Nephron (organoid): Measurements from ENCODE around the gene LAMB4.

ENCODE experiments used
- H3K27ac Mint-ChIP-seq, 3 experiments: 2 replicates each; pipeline ENCODE4 v1.8.0; 2020; ENCODE audit warnings: mixed read lengths in 3 of 3, mild to moderate bottlenecking in 2 of 3, moderate library complexity in 1 of 3
- H3K27me3 Mint-ChIP-seq: 2 replicates; pipeline ENCODE4 v1.8.0; 2021; ENCODE audit warnings: low read depth, mild to moderate bottlenecking, moderate library complexity, mixed read lengths
- H3K36me3 Mint-ChIP-seq: 2 replicates; pipeline ENCODE4 v1.8.0; 2020; ENCODE audit warnings: low read depth, mixed read lengths
- H3K4me1 Mint-ChIP-seq: 2 replicates; pipeline ENCODE4 v1.8.0; 2020; ENCODE audit warnings: mixed read lengths
- H3K4me3 Mint-ChIP-seq, 3 experiments: 2 replicates each; pipeline ENCODE4 v1.8.0; 2020; ENCODE audit warnings: mild to moderate bottlenecking in 3 of 3, mixed read lengths in 3 of 3, moderate library complexity in 2 of 3
- H3K9me3 Mint-ChIP-seq: 2 replicates; pipeline ENCODE4 v1.8.0; 2020; ENCODE audit warnings: mixed read lengths
- TF ChIP-seq, protein P1 (sequence below), 3 experiments: fragments of 200-600 bp; sonication (generic); IDR thresholded peaks; one replicate each; pipeline ENCODE4 v1.5.0; 2021; ENCODE audit warnings: antibody characterized with exemption in 3 of 3; ENCODE audit not compliant: unreplicated experiment in 3 of 3

LAMB4 gene

DNA sequence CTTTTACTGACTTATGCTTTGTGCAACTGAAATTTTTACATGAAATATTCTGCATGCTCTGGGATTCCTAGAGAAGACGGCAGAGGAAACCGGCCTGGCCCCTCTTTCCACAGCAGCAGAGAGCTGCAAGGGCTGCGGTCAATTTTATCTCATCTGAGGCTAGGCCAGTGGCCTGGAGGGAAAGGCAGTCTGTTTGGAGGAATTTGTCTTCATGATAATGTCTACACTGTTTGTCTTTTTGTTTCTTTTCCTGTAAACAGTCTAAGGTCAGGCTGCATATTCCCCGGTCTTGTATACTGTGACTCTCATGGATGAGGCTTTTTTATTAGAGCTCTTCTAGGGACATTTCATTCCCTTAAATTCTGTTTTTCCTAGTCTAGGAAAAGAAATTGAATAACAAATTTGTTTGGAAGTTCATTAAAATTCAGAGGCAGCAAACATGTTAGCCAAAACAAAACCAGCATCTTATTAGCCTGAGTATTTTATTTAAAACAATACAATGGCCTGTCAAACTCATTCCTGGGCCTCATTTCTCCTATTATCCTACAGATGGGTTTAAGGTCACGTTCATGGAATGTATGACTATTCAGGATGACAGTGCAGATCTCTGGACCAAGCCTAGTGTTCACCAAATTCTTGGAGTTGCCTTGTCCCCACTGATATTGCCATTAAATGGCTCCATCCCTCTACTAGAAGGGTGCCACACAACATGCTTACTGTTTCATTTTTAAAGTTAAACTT is 26.4 kb downstream of the LAMB4 start:
- Mint-ChIP-seq H3K36me3 (no peaks in the 10 kb centered on the region), H3K4me3 (no peak overlapping the region), H3K27ac (no peak overlapping the region), H3K27me3 (no peaks in the 10 kb centered on the region), H3K9me3 (no peaks in the 10 kb centered on the region), H3K4me1 (peaks cover 13% of the 10 kb centered on the region)
- TF ChIP-seq, protein P1, sequence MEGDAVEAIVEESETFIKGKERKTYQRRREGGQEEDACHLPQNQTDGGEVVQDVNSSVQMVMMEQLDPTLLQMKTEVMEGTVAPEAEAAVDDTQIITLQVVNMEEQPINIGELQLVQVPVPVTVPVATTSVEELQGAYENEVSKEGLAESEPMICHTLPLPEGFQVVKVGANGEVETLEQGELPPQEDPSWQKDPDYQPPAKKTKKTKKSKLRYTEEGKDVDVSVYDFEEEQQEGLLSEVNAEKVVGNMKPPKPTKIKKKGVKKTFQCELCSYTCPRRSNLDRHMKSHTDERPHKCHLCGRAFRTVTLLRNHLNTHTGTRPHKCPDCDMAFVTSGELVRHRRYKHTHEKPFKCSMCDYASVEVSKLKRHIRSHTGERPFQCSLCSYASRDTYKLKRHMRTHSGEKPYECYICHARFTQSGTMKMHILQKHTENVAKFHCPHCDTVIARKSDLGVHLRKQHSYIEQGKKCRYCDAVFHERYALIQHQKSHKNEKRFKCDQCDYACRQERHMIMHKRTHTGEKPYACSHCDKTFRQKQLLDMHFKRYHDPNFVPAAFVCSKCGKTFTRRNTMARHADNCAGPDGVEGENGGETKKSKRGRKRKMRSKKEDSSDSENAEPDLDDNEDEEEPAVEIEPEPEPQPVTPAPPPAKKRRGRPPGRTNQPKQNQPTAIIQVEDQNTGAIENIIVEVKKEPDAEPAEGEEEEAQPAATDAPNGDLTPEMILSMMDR (IDR thresholded peaks at IDR 0.05; ENCODE audit: unreplicated experiment in 3 of 3): no peak

DNA sequence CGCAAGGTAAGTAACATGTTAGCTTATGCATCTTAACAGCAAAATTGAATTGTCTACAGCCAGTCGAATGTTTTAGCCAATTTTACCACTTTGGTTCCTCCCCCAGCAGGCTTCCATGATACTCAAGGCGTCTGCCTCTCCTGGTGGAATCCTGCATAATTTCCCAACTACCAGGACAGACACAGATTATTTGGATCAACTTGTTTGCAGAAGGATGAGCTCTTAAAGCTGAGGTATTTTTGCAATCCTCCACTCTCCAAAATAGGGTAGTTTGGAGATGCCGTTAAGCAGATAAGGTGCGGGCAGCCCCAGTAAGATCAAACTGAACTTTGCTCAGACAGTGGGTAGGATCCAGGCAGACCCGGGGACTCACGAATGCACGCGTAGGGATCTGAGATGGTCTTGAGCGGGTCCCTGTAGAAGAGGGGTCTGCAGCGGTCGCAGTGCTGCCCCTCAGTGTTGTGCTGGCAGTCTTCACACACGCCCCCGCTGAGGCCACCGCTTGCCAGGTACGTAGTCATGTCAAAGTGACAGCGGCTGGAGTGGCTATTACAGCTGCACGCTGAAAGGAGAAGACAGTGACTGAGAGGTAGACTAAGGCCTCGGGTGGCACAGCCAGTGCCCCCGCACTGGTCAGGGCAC is 27.4 kb downstream of the LAMB4 start:
- Mint-ChIP-seq H3K36me3 (no peaks in the 10 kb centered on the region), H3K9me3 (no peaks in the 10 kb centered on the region), H3K4me1 (peaks cover 15% of the 10 kb centered on the region), H3K27ac (no peak overlapping the region), H3K4me3 (no peak overlapping the region), H3K27me3 (no peaks in the 10 kb centered on the region)
- TF ChIP-seq, protein P1 (IDR thresholded peaks at IDR 0.05; ENCODE audit: unreplicated experiment in 3 of 3): no peak

DNA sequence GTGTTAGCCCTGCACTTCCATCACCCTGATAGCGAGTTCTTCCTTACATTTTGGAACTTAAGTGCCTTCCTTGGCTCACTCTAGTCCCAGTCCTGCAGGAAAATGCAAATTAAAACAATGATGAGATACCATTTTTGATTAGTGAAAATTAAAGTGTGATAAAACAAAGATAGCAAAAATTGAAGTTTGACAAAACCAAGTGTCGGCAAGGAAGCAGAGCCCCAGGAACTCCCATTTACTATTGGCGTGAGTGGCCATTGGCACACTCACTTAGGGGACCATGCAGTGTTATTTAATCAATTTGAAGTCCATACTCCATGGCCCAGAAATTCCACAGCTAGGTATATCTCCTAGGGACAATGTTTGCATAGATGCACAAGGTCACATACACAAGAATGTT is 28.4 kb downstream of the LAMB4 start:
- no peaks in the 10 kb centered on the region for H3K9me3 Mint-ChIP-seq
- H3K27me3 Mint-ChIP-seq: no peaks in the 10 kb centered on the region
- H3K4me1 Mint-ChIP-seq: peaks cover 15% of the 10 kb centered on the region
- H3K36me3 Mint-ChIP-seq: no peaks in the 10 kb centered on the region
- TF ChIP-seq, protein P1 (IDR thresholded peaks at IDR 0.05; ENCODE audit: unreplicated experiment in 3 of 3): no peak
- no peak overlapping the region for H3K4me3 Mint-ChIP-seq
- H3K27ac Mint-ChIP-seq: no peak overlapping the region

DNA sequence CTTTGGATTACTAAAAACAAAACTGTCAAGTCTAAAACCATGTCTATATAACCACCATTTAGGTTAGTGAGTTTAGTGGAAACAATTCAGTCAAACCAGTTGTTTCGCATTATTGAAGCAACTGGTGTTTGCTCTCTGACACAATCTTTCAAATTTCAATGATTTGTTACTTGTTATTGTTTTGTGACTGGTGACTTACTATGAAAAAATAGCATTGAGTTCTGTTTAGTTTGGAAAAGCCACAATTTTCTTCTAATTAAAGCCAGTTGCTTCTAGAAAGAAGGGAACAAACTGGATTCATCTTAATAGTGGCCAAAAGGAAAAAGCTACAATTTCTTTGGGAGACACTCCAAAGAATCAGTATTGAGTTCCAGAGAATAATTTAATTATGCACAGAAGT is 30.4 kb downstream of the LAMB4 start:
- Mint-ChIP-seq H3K27me3 (no peaks in the 10 kb centered on the region), H3K9me3 (no peaks in the 10 kb centered on the region), H3K4me3 (no peak overlapping the region), H3K36me3 (no peaks in the 10 kb centered on the region), H3K27ac (peak overlapping the region in 2 of 3 experiments; percentile 4 to 5), H3K4me1 (peaks cover 29% of the 10 kb centered on the region)
- TF ChIP-seq, protein P1 (IDR thresholded peaks at IDR 0.05; ENCODE audit: unreplicated experiment in 3 of 3): no peak

DNA sequence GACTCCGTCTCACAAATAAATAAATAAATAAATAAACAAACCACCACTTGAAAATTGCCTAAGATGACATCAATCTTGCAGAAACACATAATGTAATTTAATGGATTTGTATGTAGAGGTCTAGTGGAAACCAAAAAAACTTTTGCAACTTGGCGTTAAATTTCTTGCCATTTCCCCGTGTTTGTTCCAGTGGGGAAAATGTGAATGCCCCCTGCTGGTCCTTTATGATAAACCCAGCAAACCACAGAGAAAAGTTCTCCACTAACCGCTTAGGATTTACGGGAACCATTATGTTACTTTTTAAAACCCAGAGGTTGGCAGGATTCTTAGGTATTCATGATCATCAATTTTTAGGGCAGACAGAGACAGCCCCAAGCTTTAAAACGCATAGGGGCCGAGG is 32.5 kb downstream of the LAMB4 start:
- TF ChIP-seq, protein P1 (IDR thresholded peaks at IDR 0.05; ENCODE audit: unreplicated experiment in 3 of 3): peak in 1 of 3 experiments; percentile 29
- Mint-ChIP-seq H3K4me3 (no peak overlapping the region), H3K27ac (no peak overlapping the region), H3K9me3 (no peaks in the 10 kb centered on the region), H3K27me3 (no peaks in the 10 kb centered on the region), H3K36me3 (no peaks in the 10 kb centered on the region), H3K4me1 (peaks cover 40% of the 10 kb centered on the region)

DNA sequence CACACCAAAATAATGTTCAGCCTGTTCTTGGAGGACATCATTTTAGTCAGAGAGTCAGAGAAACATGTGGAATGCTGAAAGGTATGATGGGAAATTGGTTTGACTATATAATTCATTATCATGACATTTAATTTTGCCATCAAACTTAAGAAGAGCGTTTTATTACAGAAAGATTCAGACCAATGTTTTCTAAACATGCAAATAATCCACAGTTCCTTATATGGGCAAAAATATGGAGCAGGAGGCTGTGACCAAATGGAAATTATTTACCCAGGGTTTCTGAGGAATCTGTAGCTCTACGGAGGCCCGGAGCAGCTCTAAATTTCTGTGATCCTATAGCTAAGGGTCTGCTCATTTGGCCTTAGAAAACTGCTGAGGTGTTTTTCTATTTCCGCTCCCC is 33.2 kb downstream of the LAMB4 start:
- Mint-ChIP-seq H3K4me3 (no peak overlapping the region), H3K4me1 (peaks cover 40% of the 10 kb centered on the region), H3K36me3 (no peaks in the 10 kb centered on the region), H3K9me3 (no peaks in the 10 kb centered on the region), H3K27ac (peak overlapping the region in 1 of 3 experiments; percentile 94), H3K27me3 (no peaks in the 10 kb centered on the region)
- TF ChIP-seq, protein P1 (IDR thresholded peaks at IDR 0.05; ENCODE audit: unreplicated experiment in 3 of 3): no peak
